HG03064 (cell line): ENCODE measurements around the gene RBMY1E.
"Not testable (repeated sequence)": the region's sequence is repeated elsewhere in the genome, so short reads cannot be mapped to it uniquely, and the experiment has no call there.

Source experiments
- ATAC-seq: cut with Tn5 transposase; IDR thresholded peaks from one replicate; pipeline ENCODE4 v1.9.1; 2021; ENCODE audit warnings: low read depth; ENCODE audit not compliant: unreplicated experiment

Gene RBMY1E

GRCh38 chrY:21917932-21918331 lies at the start of gene RBMY1E:
Gene RBMY1E (minus strand): TSS chrY:21918032. CDS start chrY:21916054, 1,978 bp downstream.
- not testable (repeated sequence) for ATAC-seq

GRCh38 chrY:21894426-21894825 lies 23.4 kb downstream of the RBMY1E start, which contains the start of gene RBMY1D:
Gene RBMY1D (minus strand): TSS chrY:21894526. CDS start chrY:21892513, 2,013 bp downstream.
- not testable (repeated sequence) for ATAC-seq

- not testable (repeated sequence) for ATAC-seq
Measured at GRCh38 chrY:21869407-21870076, 48.3 kb downstream of the RBMY1E start.
